ENCODE measurements around the gene ABLIM1. TPM values are rescaled to one million over a fixed set of nuclear protein-coding genes. Genes with fewer than 3 reads are reported as not detected.
A peak's percentile ranks its signal among the peaks of the same experiment; 100 is the strongest.

ABLIM1 gene
- total RNA-seq, 6 experiments from 2014 or later, result 38.8 to 76.5 (median 50.6) TPM

DNA sequence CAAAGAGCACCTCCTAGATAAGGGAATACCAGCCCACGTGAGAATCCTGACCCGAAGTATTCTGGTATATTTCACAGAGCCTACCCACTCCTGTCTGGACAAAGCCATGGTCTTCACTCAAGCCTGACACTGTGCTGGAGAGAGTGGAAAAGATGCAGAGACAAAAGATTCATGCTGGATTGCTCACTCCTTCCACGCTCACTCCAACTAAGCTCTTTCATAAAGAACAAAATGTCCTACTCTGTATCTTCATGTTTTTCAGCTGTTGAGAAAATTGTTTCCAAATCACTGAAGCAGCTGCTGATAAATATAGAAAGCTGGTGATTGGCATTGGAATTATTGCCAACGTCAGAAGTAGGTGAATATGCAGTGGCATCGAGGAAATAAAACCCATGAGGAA, 106.0 kb downstream of the ABLIM1 start:
- H3K27ac ChIP-seq, result peak overlapping the region in 2 of 3 donors; percentile 74 to 80
- 47% methylated on average over 5 of the region's 5 CpGs for WGBS (ENCODE audit: insufficient coverage, low coverage, low lambda C conversion rate, missing lambda C conversion rate)
- no peaks in the 10 kb centered on the region for H3K27me3 ChIP-seq
- intact Hi-C loops (cut with DNase I), result no loop called here
- H3K36me3 ChIP-seq, result peaks cover 0 to 3% (median under 1%) of the 10 kb centered on the region in 4 donors
- DNase-seq (no peak), ATAC-seq (peak in 3 of 4 donors; percentile 2 to 3 (median 3))
- no peaks in the 10 kb centered on the region for H3K9me3 ChIP-seq
- peaks cover 0 to 24% (median 10%) of the 10 kb centered on the region in 4 donors for H3K4me1 ChIP-seq
- TF ChIP-seq, protein P1, sequence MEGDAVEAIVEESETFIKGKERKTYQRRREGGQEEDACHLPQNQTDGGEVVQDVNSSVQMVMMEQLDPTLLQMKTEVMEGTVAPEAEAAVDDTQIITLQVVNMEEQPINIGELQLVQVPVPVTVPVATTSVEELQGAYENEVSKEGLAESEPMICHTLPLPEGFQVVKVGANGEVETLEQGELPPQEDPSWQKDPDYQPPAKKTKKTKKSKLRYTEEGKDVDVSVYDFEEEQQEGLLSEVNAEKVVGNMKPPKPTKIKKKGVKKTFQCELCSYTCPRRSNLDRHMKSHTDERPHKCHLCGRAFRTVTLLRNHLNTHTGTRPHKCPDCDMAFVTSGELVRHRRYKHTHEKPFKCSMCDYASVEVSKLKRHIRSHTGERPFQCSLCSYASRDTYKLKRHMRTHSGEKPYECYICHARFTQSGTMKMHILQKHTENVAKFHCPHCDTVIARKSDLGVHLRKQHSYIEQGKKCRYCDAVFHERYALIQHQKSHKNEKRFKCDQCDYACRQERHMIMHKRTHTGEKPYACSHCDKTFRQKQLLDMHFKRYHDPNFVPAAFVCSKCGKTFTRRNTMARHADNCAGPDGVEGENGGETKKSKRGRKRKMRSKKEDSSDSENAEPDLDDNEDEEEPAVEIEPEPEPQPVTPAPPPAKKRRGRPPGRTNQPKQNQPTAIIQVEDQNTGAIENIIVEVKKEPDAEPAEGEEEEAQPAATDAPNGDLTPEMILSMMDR (IDR thresholded peaks at IDR 0.05), result no peak
- no peak for TF ChIP-seq POLR2A (IDR thresholded peaks at IDR 0.05)
- no peak overlapping the region for H3K4me3 ChIP-seq

- Histone ChIP-seq H3K27ac (peak overlapping the region in 2 of 3 donors; percentile 74 to 80), H3K9me3 (no peaks in the 10 kb centered on the region), H3K27me3 (no peaks in the 10 kb centered on the region), H3K4me1 (peaks cover 0 to 22% (median 8%) of the 10 kb centered on the region in 4 donors), H3K36me3 (peaks cover 0 to 6% (median 2%) of the 10 kb centered on the region in 4 donors), H3K4me3 (peak overlapping the region in 2 of 3 donors; percentile 1 to 12)
- TF ChIP-seq POLR2A (IDR thresholded peaks at IDR 0.05), result no peak
- TF ChIP-seq, protein P1 (IDR thresholded peaks at IDR 0.05), result peak in 1 of 4 donors; percentile 10
- WGBS (ENCODE audit: insufficient coverage, low coverage, low lambda C conversion rate, missing lambda C conversion rate), result 13% methylated on average over 3 of the region's 3 CpGs
- DNase-seq (no peak), ATAC-seq (peak; percentile 31 to 54 (median 44))
- intact Hi-C loops (cut with DNase I), result no loop called here
These were observed 106.5 kb downstream of the ABLIM1 start for GRCh38 chr10:114551636-114551972.

- intact Hi-C loops (cut with DNase I), result no loop called here
- WGBS (ENCODE audit: insufficient coverage, low coverage, low lambda C conversion rate, missing lambda C conversion rate), result 28% methylated on average over 7 of the region's 7 CpGs
- Histone ChIP-seq H3K4me1 (peaks cover 0 to 16% (median 6%) of the 10 kb centered on the region in 4 donors), H3K27me3 (no peaks in the 10 kb centered on the region), H3K4me3 (peak overlapping the region in 2 of 3 donors; percentile 1 to 12), H3K36me3 (peaks cover 0 to 7% (median 0%) of the 10 kb centered on the region in 4 donors), H3K27ac (peak overlapping the region in 2 of 3 donors; percentile 74 to 80), H3K9me3 (no peaks in the 10 kb centered on the region)
- peak; percentile 33 to 64 (median 40) for ATAC-seq
- DNase-seq, result peak; percentile 60 to 74 (median 62)
- TF ChIP-seq POLR2A (IDR thresholded peaks at IDR 0.05), result no peak
- TF ChIP-seq, protein P1 (IDR thresholded peaks at IDR 0.05), result peak; percentile 43 to 52 (median 48)
These were observed 107.1 kb downstream of the ABLIM1 start for GRCh38 chr10:114550756-114551635.

DNA sequence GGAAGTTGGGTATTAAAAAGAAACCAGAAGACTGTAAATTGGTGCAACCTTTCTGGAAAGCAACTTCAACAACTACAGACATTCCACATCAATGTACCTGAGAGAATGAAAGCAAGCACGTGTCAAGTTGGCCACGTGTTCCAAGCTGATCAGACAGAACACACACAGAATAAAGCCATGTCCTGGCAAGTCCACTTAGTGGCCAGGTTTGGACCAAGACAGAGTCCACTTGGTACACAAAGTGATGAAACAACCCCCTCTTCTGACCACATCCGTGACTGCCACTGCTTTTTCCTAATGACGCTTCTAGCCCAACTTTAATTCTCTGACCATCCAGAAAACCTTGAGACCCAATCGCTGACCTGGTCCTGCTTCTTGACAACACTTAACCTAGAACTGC, 109.4 kb downstream of the ABLIM1 start:
- no peaks in the 10 kb centered on the region for H3K9me3 ChIP-seq
- peaks cover 0 to 11% (median 5%) of the 10 kb centered on the region in 4 donors for H3K36me3 ChIP-seq
- H3K27ac ChIP-seq, result no peak overlapping the region
- peaks cover 0 to 16% (median 6%) of the 10 kb centered on the region in 4 donors for H3K4me1 ChIP-seq
- intact Hi-C loops (cut with DNase I), result loop anchor here in 1 of 2 donors (10.0 kb wide), 3 partner anchors 74 to 236 kb away; no protein-coding TSS in a partner anchor
- ATAC-seq (peak; percentile 71 to 91 (median 84)), DNase-seq (peak in 2 of 3 donors; percentile 71 to 84)
- TF ChIP-seq, protein P1 (IDR thresholded peaks at IDR 0.05), result peak; percentile 43 to 74 (median 56)
- no peak for TF ChIP-seq POLR2A (IDR thresholded peaks at IDR 0.05)
- no peak overlapping the region for H3K4me3 ChIP-seq
- H3K27me3 ChIP-seq, result no peaks in the 10 kb centered on the region
- 9% methylated on average over 5 of the region's 5 CpGs for WGBS (ENCODE audit: insufficient coverage, low coverage, low lambda C conversion rate, missing lambda C conversion rate)
